Mesendoderm (in vitro differentiated cells): Measurements from ENCODE around the gene RAB3GAP2.

Source experiments
- DNase-seq: peaks from one replicate; pipeline ENCODE4 v3.0.0; 2013
- H2AK5ac ChIP-seq: 2 replicates; pipeline ENCODE4 v1.6.1; 2013; ENCODE audit warnings: low read length, inconsistent platforms
- H2BK120ac ChIP-seq: 2 replicates; pipeline ENCODE4 v1.6.1; 2013; ENCODE audit warnings: low read depth, mild to moderate bottlenecking, low read length, moderate library complexity, mixed read lengths
- H2BK15ac ChIP-seq: replicated peaks from 2 replicates; pipeline ENCODE4 v1.6.1; 2013; ENCODE audit warnings: low read depth, mild to moderate bottlenecking, moderate library complexity
- H2BK5ac ChIP-seq: 2 replicates; pipeline ENCODE4 v1.6.1; 2013; ENCODE audit warnings: low read length, inconsistent platforms
- H3K18ac ChIP-seq: 2 replicates; pipeline ENCODE4 v1.6.1; 2013; ENCODE audit warnings: mild to moderate bottlenecking, low read length, mixed read lengths
- H3K23ac ChIP-seq: one replicate; pipeline ENCODE4 v1.6.1; 2013; ENCODE audit warnings: low read length
- H3K27ac ChIP-seq: 2 replicates; pipeline ENCODE4 v1.5.1; 2013; ENCODE audit warnings: low read depth, mild to moderate bottlenecking, inconsistent platforms, low read length, moderate library complexity
- H3K27me3 ChIP-seq: 2 replicates; pipeline ENCODE4 v1.6.1; 2013; ENCODE audit warnings: low read length, control low read depth, mild to moderate bottlenecking, inconsistent platforms; ENCODE audit not compliant: insufficient read depth, poor library complexity
- H3K36me3 ChIP-seq: 2 replicates; pipeline ENCODE4 v1.6.1; 2013; ENCODE audit warnings: low read length, inconsistent platforms; ENCODE audit not compliant: control insufficient read depth, insufficient read depth
- H3K4ac ChIP-seq: one replicate; pipeline ENCODE4 v1.6.1; 2013; ENCODE audit warnings: low read depth, mild to moderate bottlenecking, low read length, moderate library complexity
- H3K4me1 ChIP-seq: 2 replicates; pipeline ENCODE4 v1.6.1; 2013; ENCODE audit warnings: low read depth, low read length, inconsistent platforms; ENCODE audit not compliant: control insufficient read depth
- H3K4me2 ChIP-seq: 2 replicates; pipeline ENCODE4 v1.6.1; 2013; ENCODE audit warnings: low read length
- H3K4me3 ChIP-seq: 2 replicates; pipeline ENCODE4 v1.5.1; 2013; ENCODE audit warnings: mild to moderate bottlenecking, low read length
- H3K56ac ChIP-seq: one replicate; pipeline ENCODE4 v1.6.1; 2013; ENCODE audit warnings: low read length
- H3K79me1 ChIP-seq: 2 replicates; pipeline ENCODE4 v1.6.1; 2013; ENCODE audit warnings: low read length, inconsistent platforms
- H3K79me2 ChIP-seq: 2 replicates; pipeline ENCODE4 v1.6.1; 2013; ENCODE audit warnings: mild to moderate bottlenecking, low read length; ENCODE audit not compliant: control insufficient read depth, insufficient read depth
- H3K9ac ChIP-seq: 2 replicates; pipeline ENCODE4 v1.6.1; 2013; ENCODE audit warnings: low read length, inconsistent platforms
- H4K5ac ChIP-seq: one replicate; pipeline ENCODE4 v1.6.1; 2013; ENCODE audit warnings: low read length
- H4K8ac ChIP-seq: one replicate; pipeline ENCODE4 v1.6.1; 2013; ENCODE audit warnings: low read depth, mild to moderate bottlenecking, control low read depth, low read length, moderate library complexity
- WGBS: extraction: QIAGEN DNeasy Blood & Tissue Kit; methylation state at CpG from one replicate; pipeline ENCODE4 v1.1.7; 2013; ENCODE audit warnings: low lambda C conversion rate, missing lambda C conversion rate; ENCODE audit not compliant: insufficient coverage; ENCODE audit errors: extremely low coverage; 5-methylcytosine and 5-hydroxymethylcytosine counted together

The RAB3GAP2 gene

DNA sequence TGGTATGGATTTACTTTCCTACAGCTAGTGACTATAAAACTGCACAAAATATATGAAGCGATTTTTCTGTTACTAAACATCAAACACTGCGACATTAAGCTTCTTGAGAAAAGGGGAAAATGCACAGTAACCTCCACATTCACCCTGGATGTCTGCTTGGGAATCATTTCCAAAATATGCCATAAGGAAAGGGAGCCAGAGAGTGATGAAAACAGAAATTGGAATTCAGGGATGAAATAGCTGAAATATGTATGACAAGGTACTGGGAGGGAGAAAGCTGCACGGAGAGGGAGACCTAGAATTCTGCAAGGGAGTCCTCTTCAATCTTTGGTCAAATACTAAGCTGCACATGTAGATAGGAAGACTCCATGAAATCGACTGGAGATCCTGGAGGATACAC is 31.6 kb upstream of the RAB3GAP2 start:
- no peaks in the 10 kb centered on the region for H3K4me1 ChIP-seq
- H4K5ac ChIP-seq, result no peak overlapping the region
- no peak overlapping the region for H2BK15ac ChIP-seq
- no peaks in the 10 kb centered on the region for H3K79me2 ChIP-seq
- no peak overlapping the region for H3K4ac ChIP-seq
- no peak overlapping the region for H4K8ac ChIP-seq
- no peak overlapping the region for H2BK120ac ChIP-seq
- no CpG with 5 or more reads among the region's 4 CpGs for WGBS
- no peak overlapping the region for H3K18ac ChIP-seq
- H3K27ac ChIP-seq, result no peak overlapping the region
- no peak overlapping the region for H2AK5ac ChIP-seq
- no peak for DNase-seq
- no peak overlapping the region for H3K23ac ChIP-seq
- no peaks in the 10 kb centered on the region for H3K27me3 ChIP-seq
- H3K36me3 ChIP-seq, result no peaks in the 10 kb centered on the region
- no peak overlapping the region for H3K9ac ChIP-seq
- H3K56ac ChIP-seq, result no peak overlapping the region
- no peaks in the 10 kb centered on the region for H3K79me1 ChIP-seq
- no peak overlapping the region for H3K4me3 ChIP-seq
- no peak overlapping the region for H3K4me2 ChIP-seq
- no peak overlapping the region for H2BK5ac ChIP-seq

DNA sequence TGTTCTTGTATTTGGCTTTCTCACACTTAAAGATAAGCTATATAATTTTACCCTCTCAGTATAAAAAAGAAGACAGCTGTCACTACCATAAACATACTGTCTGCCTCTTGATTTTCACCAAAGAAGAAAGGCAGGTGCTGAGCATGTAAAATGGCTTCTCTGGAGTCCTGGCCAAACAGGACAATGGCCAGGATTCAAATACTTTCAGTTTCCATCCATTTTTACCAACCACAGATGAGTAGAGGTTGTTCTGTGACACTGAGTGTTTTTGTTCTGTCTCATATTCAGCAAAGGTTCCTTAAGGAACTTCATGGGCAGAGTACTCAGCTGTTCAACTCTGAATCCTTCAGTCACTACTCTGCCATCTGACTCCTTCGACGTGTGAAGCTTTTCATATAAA is 29.4 kb upstream of the RAB3GAP2 start:
- Histone ChIP-seq H3K27me3 (no peaks in the 10 kb centered on the region), H3K56ac (no peak overlapping the region), H3K9ac (no peak overlapping the region), H3K18ac (no peak overlapping the region), H3K4ac (no peak overlapping the region), H4K8ac (no peak overlapping the region), H2BK120ac (no peak overlapping the region), H4K5ac (no peak overlapping the region), H3K27ac (no peak overlapping the region), H3K4me2 (no peak overlapping the region), H2BK15ac (no peak overlapping the region), H3K79me2 (no peaks in the 10 kb centered on the region), H2AK5ac (no peak overlapping the region), H3K23ac (no peak overlapping the region), H3K4me1 (no peaks in the 10 kb centered on the region), H3K36me3 (no peaks in the 10 kb centered on the region), H3K4me3 (no peak overlapping the region), H3K79me1 (no peaks in the 10 kb centered on the region), H2BK5ac (no peak overlapping the region)
- DNase-seq, result no peak
- no CpG with 5 or more reads among the region's 2 CpGs for WGBS

DNA sequence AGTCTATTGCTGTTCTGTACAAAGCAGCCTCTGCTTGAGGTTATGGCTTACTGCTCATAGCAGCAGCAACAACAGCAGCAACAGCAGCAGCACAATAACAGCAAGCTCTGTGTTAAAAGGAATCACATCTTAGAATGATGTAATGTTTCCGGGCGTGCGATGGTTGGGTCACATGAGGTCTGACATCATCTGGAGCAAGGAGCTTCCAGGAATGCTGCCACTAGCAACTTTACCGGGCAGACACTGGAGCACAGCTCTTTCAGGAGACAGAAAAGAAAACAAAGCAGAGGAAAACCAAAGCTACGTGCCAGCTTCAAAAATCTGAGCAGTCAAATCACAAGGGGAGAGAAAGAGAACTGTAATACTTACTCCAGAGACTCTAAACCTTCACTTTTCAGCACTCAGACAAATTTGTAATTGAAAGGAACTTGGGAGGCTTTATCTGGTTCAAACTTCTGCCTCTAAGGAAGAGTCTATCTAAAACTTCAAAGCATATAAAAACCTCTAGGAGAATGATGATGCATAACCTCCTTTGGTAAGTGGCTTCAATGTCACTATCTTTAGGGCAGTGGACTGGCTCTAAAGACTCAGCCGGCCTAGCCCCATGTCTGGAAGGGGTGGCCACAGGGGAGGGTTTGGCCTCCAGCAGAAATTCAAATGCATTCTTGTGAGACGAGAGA is 28.3 kb upstream of the RAB3GAP2 start:
- no CpG with 5 or more reads among the region's 7 CpGs for WGBS
- Histone ChIP-seq H4K8ac (peak overlapping the region; percentile 79), H3K27me3 (no peaks in the 10 kb centered on the region), H3K4ac (no peak overlapping the region), H3K79me2 (no peaks in the 10 kb centered on the region), H2AK5ac (no peak overlapping the region), H4K5ac (no peak overlapping the region), H3K9ac (peak overlapping the region; percentile 4), H2BK5ac (no peak overlapping the region), H3K56ac (peak overlapping the region; percentile 10), H3K18ac (no peak overlapping the region), H3K4me3 (no peak overlapping the region), H3K27ac (no peak overlapping the region), H2BK15ac (no peak overlapping the region), H3K4me2 (no peak overlapping the region), H3K79me1 (no peaks in the 10 kb centered on the region), H3K23ac (no peak overlapping the region), H3K36me3 (no peaks in the 10 kb centered on the region), H2BK120ac (no peak overlapping the region), H3K4me1 (no peaks in the 10 kb centered on the region)
- peak; percentile 89 for DNase-seq

DNA sequence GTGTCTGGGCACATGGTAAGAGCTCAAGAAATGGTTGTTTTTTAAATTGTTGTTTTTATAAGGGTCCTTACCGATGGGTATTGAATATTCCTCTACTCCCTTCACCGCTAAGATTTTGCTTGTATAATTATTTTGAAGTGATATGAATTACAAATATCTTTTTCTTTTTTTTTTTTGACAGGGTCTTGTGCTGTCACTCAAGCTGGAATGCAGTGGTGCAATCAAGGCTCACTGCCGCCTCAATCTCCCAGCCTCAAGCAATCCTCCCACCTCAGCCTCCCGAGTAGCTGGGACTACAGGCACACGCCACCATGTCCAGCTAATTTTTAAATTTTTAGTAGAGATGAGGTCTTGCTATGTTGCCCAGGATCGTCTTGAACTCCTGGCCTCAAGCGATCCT is 27.1 kb upstream of the RAB3GAP2 start:
- Histone ChIP-seq H3K36me3 (no peaks in the 10 kb centered on the region), H3K4me3 (no peak overlapping the region), H3K79me1 (no peaks in the 10 kb centered on the region), H2BK120ac (no peak overlapping the region), H4K8ac (no peak overlapping the region), H2BK5ac (no peak overlapping the region), H3K79me2 (no peaks in the 10 kb centered on the region), H3K4ac (no peak overlapping the region), H3K27me3 (no peaks in the 10 kb centered on the region), H3K27ac (no peak overlapping the region), H3K4me1 (no peaks in the 10 kb centered on the region), H3K56ac (no peak overlapping the region), H4K5ac (no peak overlapping the region), H2AK5ac (no peak overlapping the region), H3K9ac (no peak overlapping the region), H3K23ac (no peak overlapping the region), H3K4me2 (no peak overlapping the region), H3K18ac (no peak overlapping the region), H2BK15ac (no peak overlapping the region)
- no peak for DNase-seq
- WGBS, result no CpG with 5 or more reads among the region's 7 CpGs

DNA sequence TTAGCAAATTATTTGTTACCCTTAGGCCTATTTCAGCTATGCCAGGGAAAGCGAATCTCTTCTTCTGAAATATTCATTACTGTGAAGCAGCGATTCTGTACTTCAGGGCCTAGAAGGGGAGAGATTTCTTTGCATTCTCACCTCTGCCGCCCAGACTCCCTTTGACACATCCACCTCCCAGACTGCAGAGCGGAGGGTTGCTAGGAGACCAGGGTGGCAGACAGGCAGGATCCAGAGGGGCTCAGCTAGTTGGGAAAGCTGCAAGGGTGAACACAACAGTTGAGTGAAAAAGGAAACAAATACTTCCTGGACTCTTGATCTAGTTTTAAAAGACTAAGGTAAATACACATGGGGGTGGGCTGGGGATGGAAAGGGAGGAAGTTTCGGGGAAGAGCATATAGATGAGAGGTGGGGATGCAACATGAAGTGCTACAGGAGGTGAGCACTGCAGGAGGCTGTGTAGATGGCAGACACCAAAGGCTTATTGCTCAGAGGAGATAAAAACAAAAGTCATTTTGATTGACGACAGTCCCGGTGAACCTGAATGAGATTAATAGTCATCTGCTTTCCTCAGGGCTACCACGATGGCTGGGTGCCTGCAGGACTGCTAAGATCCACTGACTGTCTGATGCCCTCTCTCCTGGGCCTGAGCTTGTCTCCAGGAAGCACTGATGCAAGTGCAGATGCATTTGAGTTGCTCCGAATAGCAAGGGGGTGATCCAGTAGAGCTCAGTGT is 26.4 kb upstream of the RAB3GAP2 start:
- Histone ChIP-seq H3K4me1 (no peaks in the 10 kb centered on the region), H2AK5ac (no peak overlapping the region), H3K4ac (no peak overlapping the region), H4K8ac (no peak overlapping the region), H3K56ac (no peak overlapping the region), H3K79me1 (no peaks in the 10 kb centered on the region), H3K18ac (no peak overlapping the region), H3K23ac (no peak overlapping the region), H3K27ac (no peak overlapping the region), H3K79me2 (no peaks in the 10 kb centered on the region), H3K4me2 (no peak overlapping the region), H2BK15ac (no peak overlapping the region), H2BK120ac (no peak overlapping the region), H3K27me3 (no peaks in the 10 kb centered on the region), H3K9ac (no peak overlapping the region), H3K4me3 (no peak overlapping the region), H3K36me3 (no peaks in the 10 kb centered on the region), H4K5ac (no peak overlapping the region), H2BK5ac (no peak overlapping the region)
- peak; percentile 67 for DNase-seq
- no CpG with 5 or more reads among the region's 9 CpGs for WGBS
